IMR-90 (cell line): ENCODE measurements around the gene OPRL1.
"Not testable (repeated sequence)": the region's sequence is repeated elsewhere in the genome, so short reads cannot be mapped to it uniquely, and the experiment has no call there.

Experiments
- BHLHE40 ChIP-seq: fragments of 150-350 bp; IDR thresholded peaks from 2 replicates; pipeline ENCODE4 v1.6.1; 2016; ENCODE audit warnings: mild to moderate bottlenecking, low read depth, low read length
- CEBPB ChIP-seq: IDR thresholded peaks from 2 replicates; pipeline ENCODE4 v1.6.1; 2012; ENCODE audit warnings: low read depth, low read length, improper control_type of control experiment
- CHD1 ChIP-seq: IDR thresholded peaks from 2 replicates; pipeline ENCODE4 v1.6.1; 2012; ENCODE audit warnings: low read depth, low read length, improper control_type of control experiment
- MAFK ChIP-seq: IDR thresholded peaks from 2 replicates; pipeline ENCODE4 v1.6.1; 2012; ENCODE audit warnings: low read depth, low read length, improper control_type of control experiment
- POLR2A ChIP-seq: IDR thresholded peaks from 2 replicates; pipeline ENCODE4 v1.6.1; 2012; ENCODE audit warnings: mild to moderate bottlenecking, low read depth, low read length
- RAD21 ChIP-seq: IDR thresholded peaks from 2 replicates; pipeline ENCODE4 v1.6.1; 2012; ENCODE audit warnings: low read length, improper control_type of control experiment
- SMC3 ChIP-seq: fragments of 150-350 bp; IDR thresholded peaks from 2 replicates; pipeline ENCODE4 v1.6.1; 2016; ENCODE audit warnings: low read depth, mild to moderate bottlenecking, antibody characterized with exemption, low read length, moderate library complexity
- TF ChIP-seq, protein P1 (sequence below): conservative IDR thresholded peaks from 2 replicates; pipeline ENCODE4 v1.5.1; 2012; ENCODE audit warnings: mild to moderate bottlenecking, low read depth, low read length, improper control_type of control experiment

DNA sequence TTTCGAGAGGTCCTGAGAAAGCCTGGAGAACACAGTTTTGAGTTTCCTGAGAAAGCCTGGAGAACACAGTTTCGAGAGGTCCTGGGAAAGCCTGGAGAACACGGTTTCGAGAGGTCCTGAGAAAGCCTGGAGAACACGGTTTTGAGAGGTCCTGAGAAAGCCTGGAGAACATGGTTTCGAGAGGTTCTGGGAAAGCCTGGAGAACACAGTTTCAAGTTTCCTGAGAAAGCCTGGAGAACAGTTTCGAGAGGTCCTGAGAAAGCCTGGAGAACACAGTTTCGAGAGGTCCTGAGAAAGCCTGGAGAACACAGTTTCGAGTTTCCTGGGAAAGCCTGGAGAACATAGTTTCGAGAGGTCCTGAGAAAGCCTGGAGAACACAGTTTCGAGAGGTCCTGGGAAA lies 43.6 kb downstream of the OPRL1 start:
- TF ChIP-seq, protein P1, sequence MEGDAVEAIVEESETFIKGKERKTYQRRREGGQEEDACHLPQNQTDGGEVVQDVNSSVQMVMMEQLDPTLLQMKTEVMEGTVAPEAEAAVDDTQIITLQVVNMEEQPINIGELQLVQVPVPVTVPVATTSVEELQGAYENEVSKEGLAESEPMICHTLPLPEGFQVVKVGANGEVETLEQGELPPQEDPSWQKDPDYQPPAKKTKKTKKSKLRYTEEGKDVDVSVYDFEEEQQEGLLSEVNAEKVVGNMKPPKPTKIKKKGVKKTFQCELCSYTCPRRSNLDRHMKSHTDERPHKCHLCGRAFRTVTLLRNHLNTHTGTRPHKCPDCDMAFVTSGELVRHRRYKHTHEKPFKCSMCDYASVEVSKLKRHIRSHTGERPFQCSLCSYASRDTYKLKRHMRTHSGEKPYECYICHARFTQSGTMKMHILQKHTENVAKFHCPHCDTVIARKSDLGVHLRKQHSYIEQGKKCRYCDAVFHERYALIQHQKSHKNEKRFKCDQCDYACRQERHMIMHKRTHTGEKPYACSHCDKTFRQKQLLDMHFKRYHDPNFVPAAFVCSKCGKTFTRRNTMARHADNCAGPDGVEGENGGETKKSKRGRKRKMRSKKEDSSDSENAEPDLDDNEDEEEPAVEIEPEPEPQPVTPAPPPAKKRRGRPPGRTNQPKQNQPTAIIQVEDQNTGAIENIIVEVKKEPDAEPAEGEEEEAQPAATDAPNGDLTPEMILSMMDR = not testable (repeated sequence)
- TF ChIP-seq POLR2A, SMC3, CHD1, MAFK, RAD21, BHLHE40, CEBPB: not testable (repeated sequence)
